HepG2 (cell line): Measurements from ENCODE around the gene LHFPL6. TPM values are rescaled to one million over a fixed set of nuclear protein-coding genes. Genes with fewer than 3 reads are reported as not detected.

Experiments used
- ATAC-seq: fragments of 200-7000 bp; cut with Tn5 transposase; 3 replicates; pipeline ENCODE4 v1.9.1; 2020; ENCODE audit warnings: mild to moderate bottlenecking, moderate library complexity
- BruUV-seq: library from RNA; stranded (reverse); fragments of 400-500 nt; replicated peaks from 2 replicates; lab custom pipeline; 2021; lab: Mats Ljungman, UMichigan
- CTCF ChIA-PET: fragments of 300-600 bp; formaldehyde crosslinking; extraction: SDS; loops from one replicate; lab custom pipeline; 2021; ENCODE audit warnings: low total read pairs, inconsistent platforms, low intra/inter-chr PET ratio; lab: Yijun Ruan, JAX
- POLR2A ChIA-PET: fragments of 350-600 bp; sonication (Branson Sonifier 250); formaldehyde crosslinking; loops from one replicate; lab custom pipeline; 2020; ENCODE audit warnings: antibody characterized with exemption, inconsistent platforms; lab: Yijun Ruan, JAX
- DNase-seq: peaks from one replicate; pipeline ENCODE4 v3.0.0-alpha.2; 2015; ENCODE audit warnings: low spot score
- FAIRE-seq: peaks from 3 replicates; lab custom pipeline; 2011; peaks lifted over from hg19 to GRCh38; lab: Jason Lieb, UNC
- H2AFZ ChIP-seq: one replicate; pipeline ENCODE4 v1.6.1; 2011; ENCODE audit warnings: low read length, inconsistent platforms
- H3K27ac ChIP-seq: fragments of 300-600 bp; 3 replicates; pipeline ENCODE4 v1.8.0; 2011; ENCODE audit warnings: mixed run types, mild to moderate bottlenecking, mixed read lengths, low read length, inconsistent platforms; ENCODE audit not compliant: insufficient read depth; ENCODE audit errors: extremely low read length
- H3K27me3 ChIP-seq, 2 experiments: fragments of 200-600 bp in 1 of 2; 2 replicates in 1 of 2; 3 replicates in 1 of 2; pipeline versions ENCODE4 v1.6.0 to v1.8.0; 2011; ENCODE audit warnings: low read length in 2 of 2, mild to moderate bottlenecking in 2 of 2, moderate library complexity in 2 of 2, inconsistent platforms in 1 of 2; ENCODE audit not compliant: insufficient read depth in 2 of 2, control insufficient read depth in 1 of 2
- H3K36me3 ChIP-seq, 2 experiments: fragments of 200-600 bp in 1 of 2; replicated peaks in 1 of 2; 2 replicates in 1 of 2; 3 replicates in 1 of 2; pipeline versions ENCODE4 v1.5.1 to v1.8.0; 2011; ENCODE audit warnings: low read length in 2 of 2, inconsistent platforms in 1 of 2; ENCODE audit not compliant: insufficient read depth in 2 of 2, control insufficient read depth in 1 of 2
- H3K4me1 ChIP-seq: 2 replicates; pipeline ENCODE4 v1.5.1; 2012; ENCODE audit warnings: low read length, inconsistent platforms; ENCODE audit not compliant: insufficient read depth
- H3K4me2 ChIP-seq: 2 replicates; pipeline ENCODE4 v1.6.0; 2011; ENCODE audit warnings: low read depth, low read length, inconsistent platforms
- H3K4me3 ChIP-seq, 3 experiments: fragments of 200-600 bp in 1 of 3; sonication (generic), shearing (Covaris generic) in 1 of 3; replicated peaks in 1 of 3; 2 replicates each; pipeline ENCODE4 v1.5.1; 2011 to 2016; ENCODE audit warnings: low read length in 3 of 3, inconsistent platforms in 2 of 3, low read depth in 2 of 3, mild to moderate bottlenecking in 2 of 3, control low read depth in 1 of 3, mixed read lengths in 1 of 3; ENCODE audit not compliant: insufficient read depth in 1 of 3
- H3K79me2 ChIP-seq: one replicate; pipeline ENCODE4 v1.6.1; 2011; ENCODE audit warnings: low read length, inconsistent platforms; ENCODE audit not compliant: insufficient read depth
- H3K9ac ChIP-seq: 2 replicates; pipeline ENCODE4 v1.6.0; 2011; ENCODE audit warnings: mild to moderate bottlenecking, low read depth, low read length, inconsistent platforms; ENCODE audit not compliant: insufficient read depth
- H3K9me3 ChIP-seq: 2 replicates; pipeline ENCODE4 v1.5.1; 2012; ENCODE audit warnings: mild to moderate bottlenecking, low read length
- H4K20me1 ChIP-seq: 2 replicates; pipeline ENCODE4 v1.6.0; 2011; ENCODE audit warnings: inconsistent platforms, mild to moderate bottlenecking, low read length, moderate library complexity; ENCODE audit not compliant: insufficient read depth
- ELK4 ChIP-seq: sonication (generic); formaldehyde crosslinking; IDR thresholded peaks from 2 replicates; pipeline ENCODE4 v1.9.0; 2021; ENCODE audit warnings: missing genetic modification reagents, borderline replicate concordance
- HOMEZ ChIP-seq: IDR thresholded peaks from 2 replicates; pipeline ENCODE4 v1.6.1; 2016; ENCODE audit warnings: low read depth
- THAP7 ChIP-seq: sonication (generic); formaldehyde crosslinking; IDR thresholded peaks from 2 replicates; pipeline ENCODE4 v1.8.1; 2023; ENCODE audit warnings: mild to moderate bottlenecking, missing genetic modification reagents
- ZNF572 ChIP-seq: sonication (generic); formaldehyde crosslinking; IDR thresholded peaks from 2 replicates; pipeline ENCODE4 v1.5.1; 2020; ENCODE audit warnings: mild to moderate bottlenecking, missing genetic modification reagents
- ZNF740 ChIP-seq: sonication (generic); formaldehyde crosslinking; IDR thresholded peaks from 2 replicates; pipeline ENCODE4 v1.4.0; 2020; ENCODE audit warnings: missing genetic modification reagents
- ZNF891 ChIP-seq: sonication (generic); formaldehyde crosslinking; IDR thresholded peaks from 2 replicates; pipeline ENCODE4 v1.5.0; 2020; ENCODE audit warnings: mild to moderate bottlenecking, missing genetic modification reagents
- WGBS: methylation state at CpG from one replicate; pipeline ENCODE4 v1.1.6; 2017; ENCODE audit warnings: low lambda C conversion rate; 5-methylcytosine and 5-hydroxymethylcytosine counted together
- in situ Hi-C: cut with HindIII; loops from 2 replicates; pipeline ENCODE4 v1.10.0; 2017; ENCODE audit warnings: low pct_unique_long_range_greater_than_20kb; ENCODE audit not compliant: extremely low pct_ligation_motif_present
- intact Hi-C: fragments of 100-400 bp; cut with micrococcal nuclease; formaldehyde crosslinking; loops from one replicate; pipeline ENCODE4 v1.10.0; 2022; ENCODE audit not compliant: unreplicated experiment
- polyA plus RNA-seq, 8 experiments: library from polyadenylated mRNA; depleted of rRNA in 3 of 8; stranded (reverse) in 7 of 8; unstranded in 1 of 8; fragments of >200 nt; fragmentation: Illumina TruSeq in 4 of 8; extraction: Trizol in 4 of 8; gene quantifications; 2 replicates each; pipeline versions ENCODE4 v1.2.1 to v1.2.3, GENCODE V29; 2011 to 2016; ENCODE audit warnings: low read depth in 4 of 8, missing spikeins in 1 of 8, mixed read lengths in 1 of 8; ENCODE audit not compliant: insufficient read depth in 1 of 8
- total RNA-seq, 5 experiments: library from RNA; depleted of rRNA; stranded (reverse); fragments of >200 nt; fragmentation: Illumina TruSeq; extraction: Trizol; gene quantifications; 2 replicates each; pipeline ENCODE4 v1.2.3, GENCODE V29; 2016; ENCODE audit warnings: low read depth in 1 of 5

The LHFPL6 gene
- total and polyA plus RNA-seq, 2 of the 13 experiments (the other 11 are each of a cell fraction or from before 2014, with no cell fraction given): not detected

GRCh38 chr13:39375601-39376000, 227.4 kb downstream of the LHFPL6 start:
- Histone ChIP-seq H2AFZ (no peak overlapping the region), H3K79me2 (no peaks in the 10 kb centered on the region), H3K9ac (no peak overlapping the region), H3K36me3 (no peaks in the 10 kb centered on the region), H3K27me3 (no peaks in the 10 kb centered on the region; a peak in 2 of 5 replicates), H3K9me3 (no peaks in the 10 kb centered on the region), H3K27ac (no peak overlapping the region), H3K4me1 (no peaks in the 10 kb centered on the region), H3K4me3 (no peak overlapping the region), H4K20me1 (no peaks in the 10 kb centered on the region), H3K4me2 (no peak overlapping the region)
- DNase-seq (no peak), ATAC-seq (no peak), FAIRE-seq (no peak)
- in situ Hi-C loops (no loop called here), intact Hi-C loops (no loop called here)
- WGBS: 11% methylated on average over 3 of the region's 3 CpGs
- BruUV-seq: no TSS peak
- POLR2A ChIA-PET: no interaction called here
- TF ChIP-seq ZNF572 (CRISPR knock-in tag) (no peak), HOMEZ (CRISPR knock-in tag) (no peak), ELK4 (CRISPR knock-in tag) (no peak), THAP7 (CRISPR knock-in tag) (no peak), ZNF740 (CRISPR knock-in tag) (no peak), ZNF891 (CRISPR knock-in tag) (no peak)
- CTCF ChIA-PET: no interaction called here
